GM12892 (cell line): ENCODE results near the gene OGT.
A peak's percentile ranks its signal among the peaks of the same experiment; 100 is the strongest.

Source experiments
- POLR2A ChIP-seq: IDR thresholded peaks from 2 replicates; pipeline ENCODE4 v1.6.1; 2011; ENCODE audit warnings: low read depth, low read length, control low read depth
- POLR2AphosphoS5 ChIP-seq: IDR thresholded peaks from 2 replicates; pipeline ENCODE4 v1.6.1; 2011; ENCODE audit warnings: low read depth, low read length, control low read depth
- TAF1 ChIP-seq: IDR thresholded peaks from 2 replicates; pipeline ENCODE4 v1.6.1; 2011; ENCODE audit warnings: low read depth, mild to moderate bottlenecking, control low read depth, low read length, borderline replicate concordance

DNA sequence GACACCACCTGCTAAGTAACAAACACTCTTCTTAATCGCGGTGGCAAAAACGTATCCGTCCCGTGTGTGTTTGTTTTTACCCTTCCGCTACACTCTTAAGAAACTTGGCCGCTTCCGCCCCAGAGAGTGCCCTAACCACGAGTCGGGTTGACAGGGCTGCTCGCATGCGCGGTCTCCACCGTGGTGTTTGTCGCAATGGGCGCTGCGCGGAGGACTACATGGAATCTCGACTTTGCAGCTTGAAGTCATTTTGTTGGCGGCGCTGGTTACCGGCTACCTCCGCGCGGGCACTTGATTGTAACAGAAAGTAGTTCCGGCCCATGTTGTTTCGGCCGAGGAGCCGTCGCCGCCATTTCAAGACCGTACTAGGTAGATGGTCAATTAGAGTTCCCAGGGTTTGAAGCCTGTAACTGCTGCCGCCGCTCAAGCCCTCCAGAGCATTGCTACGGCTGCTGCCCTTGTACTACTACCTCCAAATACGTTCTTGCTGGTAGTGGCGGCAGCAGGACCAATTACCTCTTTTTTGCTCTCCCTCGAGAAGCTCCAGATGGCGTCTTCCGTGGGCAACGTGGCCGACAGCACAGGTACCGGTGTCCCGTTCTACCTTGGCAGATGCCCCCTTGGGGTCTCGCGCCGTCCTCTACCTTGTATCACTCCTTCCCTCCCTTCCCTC lies at the start of gene OGT:
- TF ChIP-seq POLR2AphosphoS5 (peak; percentile 84), POLR2A (peak; percentile 89), TAF1 (peak; percentile 83)
